PC-9 (cell line): Measurements from ENCODE around the gene FAIM2. TPM values are rescaled to one million over a fixed set of nuclear protein-coding genes. Genes with fewer than 3 reads are reported as not detected.

Experiments used
- BruUV-seq: library from RNA; stranded (reverse); fragments of 400-500 nt; replicated peaks from 2 replicates; lab custom pipeline; 2021; lab: Mats Ljungman, UMichigan
- CTCF ChIA-PET: fragments of 300-600 bp; sonication (Branson Sonifier 250); formaldehyde crosslinking; loops from one replicate; lab custom pipeline; 2022; ENCODE audit warnings: antibody characterized with exemption; lab: Charles Lee
- POLR2A ChIA-PET: fragments of 300-600 bp; sonication (Branson Sonifier 250); formaldehyde crosslinking; loops from one replicate; lab custom pipeline; 2022; ENCODE audit warnings: antibody characterized with exemption; ENCODE audit not compliant: unreplicated experiment; lab: Charles Lee
- DNase-seq, 2 experiments: peaks; one replicate each; pipeline versions ENCODE4 v3.0.0 to v3.0.0-alpha.2; 2015 to 2022; ENCODE audit warnings: mixed read lengths in 1 of 2
- H2AFZ ChIP-seq: fragments of 200-600 bp; sonication (generic); 2 replicates; pipeline ENCODE4 v1.8.1; 2017; ENCODE audit warnings: antibody characterized with exemption
- H3F3A ChIP-seq: fragments of 200-600 bp; sonication (generic); 2 replicates; pipeline ENCODE4 v1.8.1; 2017; ENCODE audit warnings: antibody characterized with exemption, mild to moderate bottlenecking, low read depth; ENCODE audit not compliant: insufficient read depth
- H3K27ac ChIP-seq: fragments of 200-600 bp; sonication (generic); 2 replicates; pipeline ENCODE4 v1.6.1; 2016; ENCODE audit warnings: mixed run types
- H3K27me3 ChIP-seq: fragments of 200-600 bp; sonication (generic); 2 replicates; pipeline ENCODE4 v1.6.1; 2016; ENCODE audit warnings: low read depth, mixed run types; ENCODE audit not compliant: insufficient read depth
- H3K36me3 ChIP-seq: fragments of 200-600 bp; sonication (generic); 2 replicates; pipeline ENCODE4 v1.6.1; 2016; ENCODE audit warnings: low read depth, mixed run types
- H3K4me1 ChIP-seq: fragments of 200-600 bp; sonication (generic); replicated peaks from 2 replicates; pipeline ENCODE4 v1.6.1; 2016; ENCODE audit warnings: mixed run types; ENCODE audit not compliant: insufficient read depth
- H3K4me2 ChIP-seq: fragments of 200-600 bp; sonication (generic); 2 replicates; pipeline ENCODE4 v1.6.1; 2017; ENCODE audit warnings: mixed run types
- H3K4me3 ChIP-seq: fragments of 200-600 bp; sonication (generic); 2 replicates; pipeline ENCODE4 v1.6.1; 2016; ENCODE audit warnings: mixed run types
- H3K79me2 ChIP-seq: fragments of 200-600 bp; sonication (generic); 2 replicates; pipeline ENCODE4 v1.6.1; 2017; ENCODE audit warnings: low read depth, mixed run types
- H3K9me2 ChIP-seq: fragments of 200-600 bp; sonication (generic); 2 replicates; pipeline ENCODE4 v1.8.1; 2017; ENCODE audit warnings: mild to moderate bottlenecking; ENCODE audit not compliant: insufficient read depth
- H3K9me3 ChIP-seq: fragments of 200-600 bp; sonication (generic); 2 replicates; pipeline ENCODE4 v1.8.1; 2016; ENCODE audit warnings: low read depth; ENCODE audit not compliant: insufficient read depth
- H4K20me1 ChIP-seq: fragments of 200-600 bp; sonication (generic); 2 replicates; pipeline ENCODE4 v1.8.1; 2017; ENCODE audit not compliant: insufficient read depth
- EZH2 ChIP-seq: fragments of 200-600 bp; sonication (generic); IDR thresholded peaks from 2 replicates; pipeline ENCODE4 v1.8.0; 2017; ENCODE audit warnings: antibody characterized with exemption, low read depth
- intact Hi-C: fragments of 100-400 bp; cut with micrococcal nuclease; formaldehyde crosslinking; loops from one replicate; pipeline ENCODE4 v1.10.0; 2022; ENCODE audit not compliant: unreplicated experiment
- total RNA-seq: library from RNA; stranded (reverse); gene quantifications from 2 replicates; pipeline ENCODE4 v1.2.3, GENCODE V29; 2021
- TF ChIP-seq, protein P1 (sequence below): fragments of 200-600 bp; sonication (generic); conservative IDR thresholded peaks from 2 replicates; pipeline ENCODE4 v1.6.1; 2017; ENCODE audit warnings: mixed run types, antibody characterized with exemption, mild to moderate bottlenecking, moderate library complexity

FAIM2 gene
- total RNA-seq, 1 experiment from 2014 or later = not detected

DNA sequence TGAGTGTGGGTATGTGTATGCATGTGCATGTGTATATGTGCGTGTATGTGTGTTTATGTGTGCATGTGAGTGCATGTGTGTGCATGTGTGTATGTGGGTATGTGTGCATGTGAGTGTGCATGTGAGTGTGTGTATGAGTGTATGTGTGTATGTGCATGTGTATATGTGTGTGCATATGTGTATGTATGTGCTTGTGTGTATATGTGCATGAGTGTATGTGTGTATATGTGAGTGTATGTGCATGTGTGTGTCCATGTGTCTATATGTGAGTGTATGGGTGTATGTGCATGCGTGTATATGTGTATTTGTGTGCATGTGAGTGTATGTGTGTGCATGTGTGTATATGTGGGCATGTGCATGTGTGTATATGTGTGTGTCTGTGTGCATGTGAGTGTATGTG lies 25.7 kb downstream of the FAIM2 start:
- Histone ChIP-seq H2AFZ (no peak overlapping the region), H3K36me3 (no peaks in the 10 kb centered on the region), H3K4me1 (no peaks in the 10 kb centered on the region), H3K9me3 (no peaks in the 10 kb centered on the region), H3K27ac (no peak overlapping the region), H3K27me3 (no peaks in the 10 kb centered on the region), H3F3A (peaks cover 12% of the 10 kb centered on the region), H3K4me2 (no peak overlapping the region), H3K4me3 (no peak overlapping the region), H3K79me2 (no peaks in the 10 kb centered on the region), H4K20me1 (no peaks in the 10 kb centered on the region), H3K9me2 (no peaks in the 10 kb centered on the region)
- DNase-seq = no peak
- POLR2A ChIA-PET = no interaction called here
- intact Hi-C loops = no loop called here
- TF ChIP-seq, protein P1, sequence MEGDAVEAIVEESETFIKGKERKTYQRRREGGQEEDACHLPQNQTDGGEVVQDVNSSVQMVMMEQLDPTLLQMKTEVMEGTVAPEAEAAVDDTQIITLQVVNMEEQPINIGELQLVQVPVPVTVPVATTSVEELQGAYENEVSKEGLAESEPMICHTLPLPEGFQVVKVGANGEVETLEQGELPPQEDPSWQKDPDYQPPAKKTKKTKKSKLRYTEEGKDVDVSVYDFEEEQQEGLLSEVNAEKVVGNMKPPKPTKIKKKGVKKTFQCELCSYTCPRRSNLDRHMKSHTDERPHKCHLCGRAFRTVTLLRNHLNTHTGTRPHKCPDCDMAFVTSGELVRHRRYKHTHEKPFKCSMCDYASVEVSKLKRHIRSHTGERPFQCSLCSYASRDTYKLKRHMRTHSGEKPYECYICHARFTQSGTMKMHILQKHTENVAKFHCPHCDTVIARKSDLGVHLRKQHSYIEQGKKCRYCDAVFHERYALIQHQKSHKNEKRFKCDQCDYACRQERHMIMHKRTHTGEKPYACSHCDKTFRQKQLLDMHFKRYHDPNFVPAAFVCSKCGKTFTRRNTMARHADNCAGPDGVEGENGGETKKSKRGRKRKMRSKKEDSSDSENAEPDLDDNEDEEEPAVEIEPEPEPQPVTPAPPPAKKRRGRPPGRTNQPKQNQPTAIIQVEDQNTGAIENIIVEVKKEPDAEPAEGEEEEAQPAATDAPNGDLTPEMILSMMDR = no peak
- TF ChIP-seq EZH2 = no peak
- CTCF ChIA-PET = no interaction called here
- no TSS peak for BruUV-seq

DNA sequence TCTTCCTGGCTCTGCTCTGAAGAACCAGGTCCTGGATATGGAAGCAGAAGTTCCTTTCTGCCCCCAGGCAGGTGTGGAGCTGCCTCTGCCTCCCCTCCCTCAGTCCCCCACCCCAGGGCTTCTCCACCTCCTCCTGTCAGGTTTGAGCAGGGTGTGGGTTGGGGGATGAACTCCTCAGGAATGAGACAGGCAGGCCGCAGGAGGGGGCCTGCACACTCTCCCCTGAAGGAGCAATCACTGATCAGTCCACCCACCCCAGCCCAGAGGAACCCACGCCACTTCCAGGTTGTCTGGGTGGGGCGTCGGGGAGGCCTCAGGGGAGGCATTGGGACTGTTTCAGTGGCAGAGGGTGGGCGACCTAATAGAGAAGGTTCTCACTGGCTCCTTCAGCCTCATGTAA lies 26.6 kb downstream of the FAIM2 start:
- Histone ChIP-seq H3K27ac (no peak overlapping the region), H3K27me3 (no peaks in the 10 kb centered on the region), H3K9me3 (no peaks in the 10 kb centered on the region), H3K4me1 (no peaks in the 10 kb centered on the region), H3K4me3 (no peak overlapping the region), H2AFZ (no peak overlapping the region), H3K9me2 (no peaks in the 10 kb centered on the region), H3K4me2 (no peak overlapping the region), H3K36me3 (no peaks in the 10 kb centered on the region), H3K79me2 (no peaks in the 10 kb centered on the region), H3F3A (peaks cover 12% of the 10 kb centered on the region), H4K20me1 (no peaks in the 10 kb centered on the region)
- no peak for DNase-seq
- no peak for TF ChIP-seq EZH2
- TF ChIP-seq, protein P1 = no peak
- no TSS peak for BruUV-seq
- POLR2A ChIA-PET = no interaction called here
- intact Hi-C loops = no loop called here
- CTCF ChIA-PET = interaction anchor here (0.6 kb wide), 1 partner anchor 140 kb away, joined by 3 read pairs; no protein-coding TSS in a partner anchor

GRCh38 chr12:49876070-49876469 lies 27.6 kb downstream of the FAIM2 start:
- no peaks in the 10 kb centered on the region for H3K36me3 ChIP-seq
- POLR2A ChIA-PET = no interaction called here
- intact Hi-C loops = no loop called here

More at GRCh38 chr12:49876070-49876469, 27.6 kb downstream of the FAIM2 start:
- Histone ChIP-seq H4K20me1 (no peaks in the 10 kb centered on the region), H3K4me2 (no peak overlapping the region), H3K4me3 (no peak overlapping the region), H3F3A (peaks cover 12% of the 10 kb centered on the region), H3K9me3 (no peaks in the 10 kb centered on the region), H3K4me1 (no peaks in the 10 kb centered on the region), H3K27me3 (no peaks in the 10 kb centered on the region), H3K27ac (no peak overlapping the region), H2AFZ (no peak overlapping the region), H3K9me2 (no peaks in the 10 kb centered on the region), H3K79me2 (no peaks in the 10 kb centered on the region)
- no peak for DNase-seq
- CTCF ChIA-PET = no interaction called here
- no peak for TF ChIP-seq EZH2
- TF ChIP-seq, protein P1 = no peak
- BruUV-seq = no TSS peak
